ENCODE results near the gene IFNGR2.

DNA sequence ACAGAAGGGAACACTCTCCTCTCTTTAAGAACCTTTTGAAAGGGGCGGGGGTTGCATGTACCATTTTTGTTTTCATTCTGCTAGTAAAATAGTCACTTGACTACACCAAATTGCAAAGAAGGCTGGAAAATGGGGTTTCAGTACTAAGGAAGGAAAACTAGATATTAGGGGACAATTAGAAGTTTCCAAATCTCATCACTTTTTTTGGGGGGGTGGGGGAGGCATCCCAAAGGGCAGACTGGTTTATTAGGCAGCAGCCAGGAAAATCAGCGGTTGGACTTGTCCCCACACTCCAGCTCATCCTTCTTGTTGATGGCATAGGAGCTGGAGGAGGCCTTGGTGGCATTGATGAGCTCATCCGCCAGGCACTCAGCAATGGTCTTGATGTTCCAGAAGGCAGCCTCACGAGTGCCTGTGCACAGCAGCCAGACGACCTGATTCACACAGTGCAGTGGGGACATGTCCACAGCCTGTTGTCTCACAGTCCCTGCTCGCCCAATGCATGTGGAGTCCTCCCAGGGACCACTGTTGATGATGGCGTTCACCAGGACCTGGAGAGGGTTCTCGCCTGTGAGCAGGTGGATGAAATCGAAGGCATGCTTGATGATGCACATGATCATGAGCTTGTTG lies 78.2 kb downstream of the IFNGR2 start:
- TF ChIP-seq, protein P1, sequence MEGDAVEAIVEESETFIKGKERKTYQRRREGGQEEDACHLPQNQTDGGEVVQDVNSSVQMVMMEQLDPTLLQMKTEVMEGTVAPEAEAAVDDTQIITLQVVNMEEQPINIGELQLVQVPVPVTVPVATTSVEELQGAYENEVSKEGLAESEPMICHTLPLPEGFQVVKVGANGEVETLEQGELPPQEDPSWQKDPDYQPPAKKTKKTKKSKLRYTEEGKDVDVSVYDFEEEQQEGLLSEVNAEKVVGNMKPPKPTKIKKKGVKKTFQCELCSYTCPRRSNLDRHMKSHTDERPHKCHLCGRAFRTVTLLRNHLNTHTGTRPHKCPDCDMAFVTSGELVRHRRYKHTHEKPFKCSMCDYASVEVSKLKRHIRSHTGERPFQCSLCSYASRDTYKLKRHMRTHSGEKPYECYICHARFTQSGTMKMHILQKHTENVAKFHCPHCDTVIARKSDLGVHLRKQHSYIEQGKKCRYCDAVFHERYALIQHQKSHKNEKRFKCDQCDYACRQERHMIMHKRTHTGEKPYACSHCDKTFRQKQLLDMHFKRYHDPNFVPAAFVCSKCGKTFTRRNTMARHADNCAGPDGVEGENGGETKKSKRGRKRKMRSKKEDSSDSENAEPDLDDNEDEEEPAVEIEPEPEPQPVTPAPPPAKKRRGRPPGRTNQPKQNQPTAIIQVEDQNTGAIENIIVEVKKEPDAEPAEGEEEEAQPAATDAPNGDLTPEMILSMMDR (IDR thresholded peaks at IDR 0.05) = no peak
- no peak for TF ChIP-seq EP300 (IDR thresholded peaks at IDR 0.05)
- TF ChIP-seq POLR2A (IDR thresholded peaks at IDR 0.05) = no peak

Measured in ovary (tissue), 3 donors.